ENCODE measurements around the gene PDE4D.

DNA sequence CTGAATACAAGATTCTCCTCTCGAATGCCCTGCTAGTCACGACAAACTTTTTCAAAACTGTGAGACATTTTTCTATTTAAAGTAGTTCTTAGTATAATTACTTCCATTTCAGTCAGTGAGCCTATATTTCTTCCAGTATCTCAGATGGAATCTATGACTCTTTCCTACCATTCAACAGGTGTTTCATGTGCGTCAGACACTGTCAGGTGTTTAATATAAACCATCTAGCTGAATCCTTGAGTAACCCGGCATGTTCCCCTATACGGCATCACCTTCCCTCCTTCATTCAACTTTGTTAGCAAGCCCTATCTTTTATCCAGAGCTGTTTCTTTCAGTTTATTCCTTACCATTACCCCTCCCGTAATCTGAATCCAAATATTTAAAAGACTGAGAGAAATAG lies 891.8 kb downstream of the PDE4D start:
- TF ChIP-seq BHLHE40 (IDR thresholded peaks at IDR 0.05; ENCODE audit: borderline replicate concordance) (no peak), ZNF384 (IDR thresholded peaks at IDR 0.05) (no peak), ELF4 (IDR thresholded peaks at IDR 0.05) (no peak), CTBP1 (IDR thresholded peaks at IDR 0.05; ENCODE audit: borderline replicate concordance) (no peak), FOXM1 (IDR thresholded peaks at IDR 0.05; ENCODE audit: borderline replicate concordance) (no peak), HDGF (IDR thresholded peaks at IDR 0.05; ENCODE audit: borderline replicate concordance) (no peak), LEF1 (IDR thresholded peaks at IDR 0.05; ENCODE audit: borderline replicate concordance) (no peak), SUZ12 (IDR thresholded peaks at IDR 0.05) (no peak), SP1 (IDR thresholded peaks at IDR 0.05) (no peak), ARNT (IDR thresholded peaks at IDR 0.05) (no peak)

Measured in HEK293T (cell line).